Hepatocyte (in vitro differentiated cells): ENCODE data around the gene POLR2I.

Experiments
- CTCF ChIP-seq: fragments of 200-600 bp; sonication (generic); IDR thresholded peaks from 2 replicates; pipeline ENCODE4 v1.5.1; 2016; ENCODE audit warnings: antibody characterized with exemption, mild to moderate bottlenecking; ENCODE audit not compliant: poor library complexity
- EZH2 ChIP-seq: fragments of 200-600 bp; sonication (generic); IDR thresholded peaks from 2 replicates; pipeline ENCODE4 v1.6.1; 2016; ENCODE audit warnings: antibody characterized with exemption, mild to moderate bottlenecking, borderline replicate concordance

GRCh38 chr19:36086326-36086725 is 28.3 kb downstream of the POLR2I start:
- TF ChIP-seq CTCF (no peak), EZH2 (no peak)
